ENCODE results near the gene CD70.
"Not testable (repeated sequence)": the region's sequence is repeated elsewhere in the genome, so short reads cannot be mapped to it uniquely, and the experiment has no call there.

Gene CD70

GRCh38 chr19:6571167-6571566 lies 19.8 kb downstream of the CD70 start:
- Mint-ChIP-seq H3K27me3 (peaks cover 4% of the 10 kb centered on the region), H3K4me1 (no peaks in the 10 kb centered on the region), H3K9me3 (peaks cover 5% of the 10 kb centered on the region), H3K36me3 (no peaks in the 10 kb centered on the region), H3K27ac (no peak overlapping the region), H3K4me3 (no peak overlapping the region)
- DNase-seq (ENCODE audit: low spot score in 2 of 2) (no peak), ATAC-seq (ENCODE audit: low read depth) (no peak)

- Mint-ChIP-seq H3K27me3 (peaks cover 4% of the 10 kb centered on the region), H3K36me3 (no peaks in the 10 kb centered on the region), H3K9me3 (peaks cover 5% of the 10 kb centered on the region), H3K4me3 (no peak overlapping the region), H3K27ac (no peak overlapping the region), H3K4me1 (no peaks in the 10 kb centered on the region)
- ATAC-seq (ENCODE audit: low read depth) (no peak), DNase-seq (ENCODE audit: low spot score in 2 of 2) (no peak)
Measured at GRCh38 chr19:6570764-6571163, 20.2 kb downstream of the CD70 start.

DNA sequence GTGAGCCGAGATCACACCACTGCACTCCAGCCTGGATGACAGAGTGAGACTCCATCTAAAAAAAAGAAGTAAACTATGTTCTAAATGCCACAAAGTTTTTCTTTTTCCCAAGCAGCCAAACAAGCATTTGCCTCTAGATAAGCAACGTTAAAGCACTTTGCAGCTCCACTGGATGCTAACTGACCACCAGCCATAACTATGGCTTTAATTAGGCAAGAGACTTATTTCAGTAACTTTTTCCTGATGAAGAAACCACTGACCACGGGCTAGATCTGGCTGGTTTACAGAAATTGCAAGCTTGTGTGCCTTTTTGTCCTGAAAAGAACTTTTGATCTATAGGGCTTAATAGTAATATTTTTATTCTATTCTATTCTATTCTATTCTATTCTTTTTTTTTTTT lies 22.1 kb downstream of the CD70 start:
- peaks cover 5% of the 10 kb centered on the region for H3K9me3 Mint-ChIP-seq
- no peaks in the 10 kb centered on the region for H3K4me1 Mint-ChIP-seq
- no peak overlapping the region for H3K27ac Mint-ChIP-seq
- H3K36me3 Mint-ChIP-seq: no peaks in the 10 kb centered on the region
- ATAC-seq (ENCODE audit: low read depth) (no peak), DNase-seq (ENCODE audit: low spot score in 2 of 2) (no peak)
- H3K27me3 Mint-ChIP-seq: peaks cover 6% of the 10 kb centered on the region
- H3K4me3 Mint-ChIP-seq: no peak overlapping the region

- no peaks in the 10 kb centered on the region for H3K4me1 Mint-ChIP-seq
- no peak overlapping the region for H3K4me3 Mint-ChIP-seq
- no peak for ATAC-seq (ENCODE audit: low read depth)
- no peak for DNase-seq (ENCODE audit: low spot score in 2 of 2)
- no peak overlapping the region for H3K27ac Mint-ChIP-seq
- H3K27me3 Mint-ChIP-seq: peaks cover 6% of the 10 kb centered on the region
- H3K9me3 Mint-ChIP-seq: peaks cover 5% of the 10 kb centered on the region
- no peaks in the 10 kb centered on the region for H3K36me3 Mint-ChIP-seq
Measured at GRCh38 chr19:6568010-6568526, 22.9 kb downstream of the CD70 start.

DNA sequence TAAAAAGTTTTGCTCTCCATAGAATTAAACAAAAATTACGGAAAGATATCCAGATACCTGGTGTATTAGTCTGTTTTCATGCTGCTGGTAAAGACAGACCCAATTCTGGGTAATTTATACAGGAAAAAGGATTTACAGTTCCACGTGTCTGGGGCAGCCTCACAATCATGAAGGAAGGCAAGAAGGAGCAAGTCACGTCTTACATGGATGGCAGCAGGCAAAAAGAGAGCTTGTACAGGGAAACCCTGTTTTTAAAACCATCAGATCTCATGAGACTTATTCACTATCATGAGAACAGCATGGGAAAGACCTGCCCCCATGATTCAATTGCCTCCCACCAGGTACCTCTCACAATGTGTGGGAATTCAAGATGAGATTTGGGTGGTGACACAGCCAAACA lies 24.2 kb downstream of the CD70 start:
- not testable (repeated sequence) for H3K4me1 Mint-ChIP-seq; H3K27ac Mint-ChIP-seq; ATAC-seq (ENCODE audit: low read depth); H3K27me3 Mint-ChIP-seq; H3K4me3 Mint-ChIP-seq; DNase-seq (ENCODE audit: low spot score in 2 of 2); H3K36me3 Mint-ChIP-seq; H3K9me3 Mint-ChIP-seq

DNA sequence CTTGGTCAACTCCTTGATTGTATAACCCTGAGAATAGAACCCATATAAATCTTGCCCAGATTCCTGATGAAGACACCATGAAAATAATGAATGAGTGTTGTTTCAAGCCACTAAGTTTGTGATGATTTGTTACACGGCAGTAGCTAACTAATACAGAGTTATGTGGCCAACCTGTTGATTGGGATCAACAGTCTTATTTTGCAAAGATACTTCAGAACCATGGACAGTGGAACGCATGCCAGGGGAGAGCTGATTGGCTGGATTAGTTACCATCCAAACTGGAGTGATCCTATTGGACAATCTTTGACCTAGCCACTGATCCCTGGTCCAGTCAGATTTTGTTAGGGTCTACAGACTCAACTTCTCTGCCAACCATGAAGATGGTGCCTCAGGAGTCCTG lies 26.6 kb downstream of the CD70 start:
- Mint-ChIP-seq H3K27ac (no peak overlapping the region), H3K4me3 (no peak overlapping the region), H3K27me3 (peaks cover 2% of the 10 kb centered on the region), H3K9me3 (no peaks in the 10 kb centered on the region), H3K36me3 (no peaks in the 10 kb centered on the region), H3K4me1 (no peaks in the 10 kb centered on the region)
- no peak for ATAC-seq (ENCODE audit: low read depth)
- DNase-seq (ENCODE audit: low spot score in 2 of 2): no peak

DNA sequence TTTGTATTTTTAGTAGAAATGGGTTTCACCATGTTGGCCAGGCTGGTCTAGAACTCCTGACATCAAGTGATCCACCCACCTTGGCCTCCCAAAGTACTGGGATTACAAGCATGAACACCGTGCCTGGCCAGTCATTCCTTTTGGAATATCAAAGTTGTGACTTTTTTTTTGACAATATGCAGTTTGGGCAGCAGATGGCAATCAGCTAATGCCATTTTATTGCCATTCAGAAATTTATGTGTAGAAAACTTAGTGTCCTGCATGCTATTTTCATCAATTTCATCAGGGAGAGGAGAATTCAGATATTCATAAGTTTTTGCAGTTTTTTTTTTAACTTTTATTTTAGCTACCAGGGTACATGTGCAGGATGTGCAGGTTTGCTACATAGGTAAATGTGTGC lies 28.5 kb downstream of the CD70 start:
- not testable (repeated sequence) for H3K27me3 Mint-ChIP-seq; H3K36me3 Mint-ChIP-seq; H3K27ac Mint-ChIP-seq; H3K4me1 Mint-ChIP-seq; H3K9me3 Mint-ChIP-seq; ATAC-seq (ENCODE audit: low read depth); DNase-seq (ENCODE audit: low spot score in 2 of 2); H3K4me3 Mint-ChIP-seq

DNA sequence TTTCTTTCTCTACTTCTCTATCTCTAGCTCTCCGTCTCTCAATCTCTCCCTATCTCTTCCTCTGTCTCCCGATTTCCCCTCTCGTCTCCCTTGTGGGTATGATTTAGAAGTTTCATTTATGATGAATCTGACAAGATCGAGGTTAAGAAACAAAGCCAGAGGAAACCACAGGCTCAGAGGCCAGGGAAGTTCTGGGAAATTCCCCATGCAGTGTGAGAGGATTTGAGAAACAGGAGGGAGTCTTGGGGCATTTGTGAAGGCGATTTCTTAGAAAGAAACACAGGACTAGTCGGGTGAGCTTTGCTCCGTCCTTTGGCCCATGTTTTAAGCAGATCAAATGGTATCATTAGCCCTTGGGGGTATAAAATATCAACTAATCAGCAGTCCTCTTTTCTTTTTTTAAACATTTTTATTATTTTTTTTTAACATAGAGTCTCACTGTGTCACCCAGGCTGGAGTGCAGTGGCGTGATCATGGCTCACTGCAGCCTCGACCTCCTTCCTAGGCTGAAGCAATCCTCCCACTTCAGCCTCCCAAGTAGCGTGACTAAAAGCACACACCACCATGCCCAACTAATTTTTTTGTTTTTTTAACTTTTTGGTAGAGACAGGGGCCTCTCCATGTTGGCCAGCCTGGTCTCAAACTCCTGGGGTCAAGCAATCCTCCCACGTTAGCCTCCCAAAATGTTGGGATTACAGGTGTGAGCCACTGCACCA lies 34.3 kb downstream of the CD70 start:
- ATAC-seq (ENCODE audit: low read depth) (no peak), DNase-seq (ENCODE audit: low spot score in 2 of 2) (no peak)
- H3K36me3 Mint-ChIP-seq: no peaks in the 10 kb centered on the region
- H3K27ac Mint-ChIP-seq: no peak overlapping the region
- no peak overlapping the region for H3K4me3 Mint-ChIP-seq
- no peaks in the 10 kb centered on the region for H3K9me3 Mint-ChIP-seq
- H3K27me3 Mint-ChIP-seq: no peaks in the 10 kb centered on the region
- no peaks in the 10 kb centered on the region for H3K4me1 Mint-ChIP-seq

DNA sequence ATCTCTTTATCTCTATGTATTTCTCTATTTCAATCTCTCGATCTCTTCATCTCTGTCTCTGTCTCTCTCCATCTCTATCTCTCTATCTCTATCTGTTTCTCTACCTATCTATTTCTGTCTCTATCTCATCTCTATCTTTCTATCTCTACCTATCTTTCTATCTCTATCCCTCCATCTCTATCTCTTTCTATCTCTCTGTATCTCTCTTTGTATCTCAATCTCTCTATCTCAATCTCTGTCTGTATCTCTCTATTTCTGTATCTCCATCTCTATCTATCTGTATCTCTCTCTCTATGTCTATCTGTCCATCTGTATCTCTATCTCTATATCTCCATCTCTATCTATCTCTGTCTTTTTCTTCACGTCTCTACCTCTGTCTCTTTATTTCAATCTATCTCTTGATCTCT lies 34.9 kb downstream of the CD70 start:
- DNase-seq (ENCODE audit: low spot score in 2 of 2): no peak
- ATAC-seq (ENCODE audit: low read depth): no peak
- Mint-ChIP-seq H3K36me3 (no peaks in the 10 kb centered on the region), H3K4me3 (no peak overlapping the region), H3K9me3 (no peaks in the 10 kb centered on the region), H3K27me3 (no peaks in the 10 kb centered on the region), H3K4me1 (no peaks in the 10 kb centered on the region), H3K27ac (no peak overlapping the region)

GRCh38 chr19:6551607-6552450 lies 39.1 kb downstream of the CD70 start:
- H3K36me3 Mint-ChIP-seq: peaks cover 3% of the 10 kb centered on the region
- H3K9me3 Mint-ChIP-seq: peaks cover 3% of the 10 kb centered on the region
- H3K4me3 Mint-ChIP-seq: peak overlapping the region; percentile 48
- no peak overlapping the region for H3K27ac Mint-ChIP-seq
- H3K4me1 Mint-ChIP-seq: peaks cover 4% of the 10 kb centered on the region
- no peaks in the 10 kb centered on the region for H3K27me3 Mint-ChIP-seq
- peak; percentile 35 to 44 for DNase-seq (ENCODE audit: low spot score in 2 of 2)
- ATAC-seq (ENCODE audit: low read depth): peak; percentile 93

DNA sequence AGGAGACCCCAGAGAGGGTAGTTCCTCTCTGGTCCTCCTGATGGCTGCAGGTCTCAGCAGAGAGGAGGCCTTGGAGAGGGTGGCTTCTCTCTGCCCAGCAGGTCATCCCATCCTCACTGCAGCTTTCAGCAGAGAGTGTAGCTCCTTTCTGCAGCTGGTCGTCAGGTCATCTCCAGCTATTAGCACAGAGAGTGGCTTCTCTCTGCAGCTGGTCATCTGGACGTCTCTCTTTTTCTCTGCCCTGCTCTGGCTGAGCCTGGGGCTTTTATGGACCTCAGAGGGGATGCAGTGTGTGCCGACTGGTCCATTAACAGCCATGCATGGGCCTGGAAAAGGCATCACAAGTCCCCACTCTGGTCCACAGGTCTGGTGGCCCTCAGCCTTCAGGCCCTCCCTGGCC lies 39.9 kb downstream of the CD70 start:
- ATAC-seq (ENCODE audit: low read depth) (no peak), DNase-seq (ENCODE audit: low spot score in 2 of 2) (no peak)
- Mint-ChIP-seq H3K27ac (no peak overlapping the region), H3K27me3 (no peaks in the 10 kb centered on the region), H3K4me1 (peaks cover 4% of the 10 kb centered on the region), H3K9me3 (peaks cover 3% of the 10 kb centered on the region), H3K4me3 (no peak overlapping the region), H3K36me3 (peaks cover 3% of the 10 kb centered on the region)

- H3K36me3 Mint-ChIP-seq; H3K4me3 Mint-ChIP-seq; H3K27me3 Mint-ChIP-seq; H3K9me3 Mint-ChIP-seq; ATAC-seq (ENCODE audit: low read depth); H3K4me1 Mint-ChIP-seq; DNase-seq (ENCODE audit: low spot score in 2 of 2): not testable (repeated sequence)
- H3K27ac Mint-ChIP-seq: peak overlapping the region; percentile 63
Measured at GRCh38 chr19:6550679-6551078, 40.3 kb downstream of the CD70 start.

GRCh38 chr19:6543866-6544347 lies 47.0 kb downstream of the CD70 start:
- Mint-ChIP-seq H3K27me3 (no peaks in the 10 kb centered on the region), H3K36me3 (peaks cover 3% of the 10 kb centered on the region), H3K9me3 (peaks cover 3% of the 10 kb centered on the region), H3K27ac (peak overlapping the region; percentile 57), H3K4me1 (peaks cover 7% of the 10 kb centered on the region), H3K4me3 (no peak overlapping the region)
- ATAC-seq (ENCODE audit: low read depth): peak; percentile 86
- no peak for DNase-seq (ENCODE audit: low spot score in 2 of 2)

- DNase-seq (ENCODE audit: low spot score in 2 of 2): no peak
- Mint-ChIP-seq H3K4me3 (no peak overlapping the region), H3K27ac (no peak overlapping the region), H3K27me3 (no peaks in the 10 kb centered on the region), H3K36me3 (no peaks in the 10 kb centered on the region), H3K4me1 (peaks cover 7% of the 10 kb centered on the region), H3K9me3 (no peaks in the 10 kb centered on the region)
- ATAC-seq (ENCODE audit: low read depth): no peak
Measured at GRCh38 chr19:6540918-6541689, 49.8 kb downstream of the CD70 start.
